Vagina (tissue), 2 donors: ENCODE results near the gene KRTAP16-1. TPM values are rescaled to one million over a fixed set of nuclear protein-coding genes. Genes with fewer than 3 reads are reported as not detected.

Experiments
- DNase-seq, 2 donors: peaks; one replicate each; pipeline ENCODE4 v3.0.0-alpha.2; 2017; ENCODE audit errors: extremely low spot score in 2 of 2
- H3K27ac ChIP-seq: fragments of 200-600 bp; sonication (generic); one replicate; pipeline ENCODE4 v1.5.1; 2019
- H3K27me3 ChIP-seq: fragments of 200-600 bp; sonication (generic); one replicate; pipeline ENCODE4 v1.5.1; 2019
- H3K36me3 ChIP-seq, 2 donors: fragments of 200-600 bp; sonication (generic); one replicate each; pipeline ENCODE4 v1.5.1; 2017 to 2019
- H3K4me1 ChIP-seq: fragments of 200-600 bp; sonication (generic); one replicate; pipeline ENCODE4 v1.5.1; 2019
- H3K4me3 ChIP-seq, 2 donors: fragments of 200-600 bp; sonication (generic); 1 replicate in 1 of 2; 2 replicates in 1 of 2; pipeline ENCODE4 v1.5.1; 2016 to 2019
- H3K9me3 ChIP-seq: fragments of 200-600 bp; sonication (generic); one replicate; pipeline ENCODE4 v1.5.1; 2019
- POLR2A ChIP-seq, 2 donors: fragments of 450-650 bp; IDR thresholded peaks; one replicate each; pipeline ENCODE4 v1.6.1; 2017; ENCODE audit warnings: antibody characterized with exemption in 2 of 2, mild to moderate bottlenecking in 2 of 2, moderate library complexity in 2 of 2
- POLR2AphosphoS5 ChIP-seq, 2 donors: sonication (generic); formaldehyde crosslinking; IDR thresholded peaks; one replicate each; pipeline ENCODE4 v1.9.0; 2017; ENCODE audit warnings: antibody characterized with exemption in 2 of 2, mild to moderate bottlenecking in 2 of 2, low read depth in 1 of 2; ENCODE audit not compliant: insufficient read depth in 1 of 2
- intact Hi-C: fragments of 100-400 bp; cut with DNase I; formaldehyde crosslinking; loops from one replicate; pipeline ENCODE4 v1.15.1; 2023
- total RNA-seq: library from RNA; depleted of rRNA; stranded (reverse); fragments of >200 nt; gene quantifications from one replicate; pipeline ENCODE4 v1.2.3, GENCODE V29; 2016
- TF ChIP-seq, protein P1 (sequence below), 3 experiments: fragments of 450-650 bp in 2 of 3; fragments of 200-600 bp in 1 of 3; sonication (generic) in 1 of 3; IDR thresholded peaks; one replicate each; pipeline ENCODE4 v1.5.1; 2017 to 2019; ENCODE audit warnings: antibody characterized with exemption in 3 of 3, mild to moderate bottlenecking in 2 of 3, moderate library complexity in 2 of 3

The KRTAP16-1 gene
- total RNA-seq, 1 donor from 2014 or later: not detected

DNA sequence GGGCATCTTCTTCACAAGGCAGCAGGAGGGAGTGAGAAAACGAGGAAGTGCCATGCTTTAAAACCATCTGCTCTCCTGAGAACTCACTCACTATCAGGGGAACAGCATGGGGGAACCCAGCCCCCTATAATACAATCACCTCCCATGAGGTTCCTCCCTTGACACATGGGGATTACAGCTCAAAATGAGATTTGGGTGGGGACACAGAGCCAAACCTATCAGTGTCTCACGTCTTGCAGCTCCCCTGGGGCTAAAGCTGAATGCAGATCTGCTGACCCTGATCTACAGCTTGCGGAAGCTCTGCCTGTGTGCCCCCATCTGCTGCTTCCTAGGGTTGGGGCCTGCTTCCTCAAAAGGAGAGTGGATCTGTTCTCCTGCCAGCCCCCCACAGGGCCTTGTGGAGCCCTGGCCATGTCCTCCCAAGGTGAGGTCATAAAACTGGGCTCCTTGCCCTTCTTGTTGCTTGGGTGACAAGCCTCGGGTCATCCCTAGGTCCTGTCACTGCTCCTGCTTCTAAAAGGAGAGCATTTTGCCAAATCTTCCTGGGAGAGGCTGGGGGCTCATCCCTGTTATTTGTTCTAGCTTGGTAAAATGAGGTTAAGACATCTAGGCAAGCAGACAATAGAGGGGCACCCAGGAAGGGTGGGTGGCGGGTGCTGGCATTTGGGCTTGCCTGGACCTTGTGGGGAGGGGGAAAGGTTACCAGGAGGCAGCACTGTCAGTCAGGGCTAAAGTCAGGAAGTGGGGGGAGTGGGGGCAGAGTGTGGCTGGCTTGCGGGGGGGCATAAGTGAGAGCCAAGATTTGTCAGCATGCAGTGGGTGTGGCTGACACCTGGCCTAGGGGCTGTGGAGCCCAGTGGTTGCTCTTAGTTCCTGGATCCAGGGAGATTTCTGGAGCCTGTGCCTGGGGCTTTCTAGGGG is 25.5 kb upstream of the KRTAP16-1 start:
- no peaks in the 10 kb centered on the region for H3K27me3 ChIP-seq
- DNase-seq: peak in 1 of 2 donors; percentile 64
- peaks cover 25% of the 10 kb centered on the region for H3K4me1 ChIP-seq
- no peaks in the 10 kb centered on the region for H3K36me3 ChIP-seq
- no peaks in the 10 kb centered on the region for H3K9me3 ChIP-seq
- intact Hi-C loops: no loop called here
- no peak overlapping the region for H3K27ac ChIP-seq
- no peak overlapping the region for H3K4me3 ChIP-seq
- TF ChIP-seq, protein P1, sequence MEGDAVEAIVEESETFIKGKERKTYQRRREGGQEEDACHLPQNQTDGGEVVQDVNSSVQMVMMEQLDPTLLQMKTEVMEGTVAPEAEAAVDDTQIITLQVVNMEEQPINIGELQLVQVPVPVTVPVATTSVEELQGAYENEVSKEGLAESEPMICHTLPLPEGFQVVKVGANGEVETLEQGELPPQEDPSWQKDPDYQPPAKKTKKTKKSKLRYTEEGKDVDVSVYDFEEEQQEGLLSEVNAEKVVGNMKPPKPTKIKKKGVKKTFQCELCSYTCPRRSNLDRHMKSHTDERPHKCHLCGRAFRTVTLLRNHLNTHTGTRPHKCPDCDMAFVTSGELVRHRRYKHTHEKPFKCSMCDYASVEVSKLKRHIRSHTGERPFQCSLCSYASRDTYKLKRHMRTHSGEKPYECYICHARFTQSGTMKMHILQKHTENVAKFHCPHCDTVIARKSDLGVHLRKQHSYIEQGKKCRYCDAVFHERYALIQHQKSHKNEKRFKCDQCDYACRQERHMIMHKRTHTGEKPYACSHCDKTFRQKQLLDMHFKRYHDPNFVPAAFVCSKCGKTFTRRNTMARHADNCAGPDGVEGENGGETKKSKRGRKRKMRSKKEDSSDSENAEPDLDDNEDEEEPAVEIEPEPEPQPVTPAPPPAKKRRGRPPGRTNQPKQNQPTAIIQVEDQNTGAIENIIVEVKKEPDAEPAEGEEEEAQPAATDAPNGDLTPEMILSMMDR (IDR thresholded peaks at IDR 0.05): no peak
- TF ChIP-seq POLR2AphosphoS5 (IDR thresholded peaks at IDR 0.05; ENCODE audit: insufficient read depth in 1 of 2, low read depth in 1 of 2): no peak
- TF ChIP-seq POLR2A (IDR thresholded peaks at IDR 0.05): no peak

DNA sequence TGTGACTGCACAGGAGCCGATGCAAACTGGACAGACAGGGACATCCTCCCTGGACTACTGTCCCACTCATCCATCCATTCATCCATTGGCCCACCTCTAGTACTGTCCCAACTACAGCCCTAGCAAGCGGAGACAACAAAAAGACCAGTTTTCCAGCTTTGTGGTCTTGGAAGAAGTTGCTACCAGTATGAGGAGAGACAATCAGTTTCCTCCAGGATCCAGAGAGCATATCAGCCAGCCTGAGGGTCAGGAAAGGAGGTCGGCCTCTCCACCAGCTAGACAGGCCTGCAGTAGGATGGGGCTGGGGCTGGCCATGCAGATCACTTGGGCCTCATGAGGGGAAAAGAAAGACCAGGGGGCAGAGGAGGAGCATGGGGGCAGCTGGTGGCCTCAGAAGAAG is 24.7 kb upstream of the KRTAP16-1 start:
- Histone ChIP-seq H3K27me3 (no peaks in the 10 kb centered on the region), H3K36me3 (no peaks in the 10 kb centered on the region), H3K4me1 (peaks cover 17% of the 10 kb centered on the region), H3K9me3 (no peaks in the 10 kb centered on the region), H3K4me3 (no peak overlapping the region), H3K27ac (no peak overlapping the region)
- TF ChIP-seq POLR2A (IDR thresholded peaks at IDR 0.05): no peak
- TF ChIP-seq POLR2AphosphoS5 (IDR thresholded peaks at IDR 0.05; ENCODE audit: insufficient read depth in 1 of 2, low read depth in 1 of 2): no peak
- TF ChIP-seq, protein P1 (IDR thresholded peaks at IDR 0.05): no peak
- DNase-seq: no peak
- intact Hi-C loops: no loop called here

DNA sequence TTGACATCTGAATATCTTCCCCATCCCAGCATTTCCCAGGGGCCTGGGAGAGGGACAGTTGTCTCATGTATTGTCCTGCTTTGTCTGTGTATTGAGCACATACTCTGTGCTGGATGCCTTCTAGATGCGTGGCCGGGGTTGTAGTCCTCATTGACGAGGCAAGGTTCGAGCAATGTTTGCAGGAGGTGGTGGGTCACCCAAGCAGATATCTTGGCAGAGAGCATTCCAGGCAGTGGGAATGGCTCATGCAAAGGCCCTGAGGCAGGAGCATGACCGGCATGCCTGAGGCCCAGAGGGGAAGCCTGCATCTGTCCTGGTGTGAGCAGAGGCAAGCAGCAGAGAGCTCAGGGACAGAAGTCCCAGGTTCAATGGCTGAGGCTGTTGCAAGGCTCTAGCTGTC is 24.0 kb upstream of the KRTAP16-1 start:
- Histone ChIP-seq H3K4me3 (no peak overlapping the region), H3K36me3 (no peaks in the 10 kb centered on the region), H3K27me3 (no peaks in the 10 kb centered on the region), H3K9me3 (no peaks in the 10 kb centered on the region), H3K4me1 (peaks cover 15% of the 10 kb centered on the region), H3K27ac (no peak overlapping the region)
- no peak for DNase-seq
- TF ChIP-seq, protein P1 (IDR thresholded peaks at IDR 0.05): no peak
- no peak for TF ChIP-seq POLR2A (IDR thresholded peaks at IDR 0.05)
- intact Hi-C loops: no loop called here

DNA sequence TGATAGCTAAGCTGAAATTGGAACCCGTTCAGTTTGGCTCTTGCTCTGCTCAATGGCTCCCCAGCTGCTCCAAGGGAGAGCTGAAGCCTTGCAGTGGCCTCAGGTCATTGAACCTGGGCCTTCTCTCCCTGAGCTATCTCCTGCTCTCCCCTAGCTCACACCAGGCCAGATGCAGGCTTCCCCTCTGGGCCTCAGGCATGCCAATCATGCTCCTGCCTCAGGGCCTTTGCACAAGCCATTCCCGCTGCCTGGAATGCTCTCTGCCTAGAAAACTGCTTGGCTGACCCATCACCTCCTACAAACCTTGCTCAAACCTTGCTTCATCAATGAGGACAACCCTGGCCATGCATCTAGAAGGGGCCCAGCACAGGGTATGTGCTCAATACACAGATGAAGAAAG is 23.1 kb upstream of the KRTAP16-1 start:
- no peaks in the 10 kb centered on the region for H3K9me3 ChIP-seq
- peaks cover 15% of the 10 kb centered on the region for H3K4me1 ChIP-seq
- intact Hi-C loops: no loop called here
- no peaks in the 10 kb centered on the region for H3K36me3 ChIP-seq
- no peak overlapping the region for H3K4me3 ChIP-seq
- DNase-seq: peak in 1 of 2 donors; percentile 69
- TF ChIP-seq POLR2AphosphoS5 (IDR thresholded peaks at IDR 0.05; ENCODE audit: insufficient read depth in 1 of 2, low read depth in 1 of 2): no peak
- TF ChIP-seq, protein P1 (IDR thresholded peaks at IDR 0.05): no peak
- TF ChIP-seq POLR2A (IDR thresholded peaks at IDR 0.05): no peak
- no peak overlapping the region for H3K27ac ChIP-seq
- H3K27me3 ChIP-seq: no peaks in the 10 kb centered on the region

DNA sequence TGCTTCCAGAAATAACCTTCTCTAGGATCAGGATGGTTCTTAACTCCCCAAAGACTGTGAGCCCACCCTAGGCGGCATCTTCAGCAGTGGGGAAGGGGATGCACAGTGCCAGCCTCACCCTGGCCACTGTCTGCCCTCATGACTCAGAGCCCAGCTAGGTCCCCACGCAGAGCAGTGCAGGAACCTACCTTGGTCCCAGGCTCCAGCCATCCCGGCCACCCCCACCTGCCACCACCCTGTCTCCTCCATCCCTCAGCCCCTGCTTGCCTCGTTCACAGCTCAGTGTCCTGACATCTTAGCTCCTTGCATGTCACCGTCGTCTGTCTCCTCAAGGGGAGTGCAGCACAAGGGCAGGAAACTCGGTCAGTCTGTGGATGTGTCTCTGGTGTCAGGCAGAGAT is 22.5 kb upstream of the KRTAP16-1 start:
- peaks cover 15% of the 10 kb centered on the region for H3K4me1 ChIP-seq
- H3K4me3 ChIP-seq: no peak overlapping the region
- H3K27me3 ChIP-seq: no peaks in the 10 kb centered on the region
- no peaks in the 10 kb centered on the region for H3K9me3 ChIP-seq
- intact Hi-C loops: no loop called here
- TF ChIP-seq POLR2AphosphoS5 (IDR thresholded peaks at IDR 0.05; ENCODE audit: insufficient read depth in 1 of 2, low read depth in 1 of 2) (no peak), POLR2A (IDR thresholded peaks at IDR 0.05) (no peak)
- TF ChIP-seq, protein P1 (IDR thresholded peaks at IDR 0.05): no peak
- no peaks in the 10 kb centered on the region for H3K36me3 ChIP-seq
- DNase-seq: peak in 1 of 2 donors; percentile 25
- no peak overlapping the region for H3K27ac ChIP-seq
